SK-N-SH (cell line): ENCODE data around the gene BMP8A.

Experiments used
- EP300 ChIP-seq, 2 experiments: IDR thresholded peaks; 2 replicates each; pipeline versions ENCODE4 v1.4.0 to v1.6.1; 2012; ENCODE audit warnings: borderline replicate concordance in 1 of 2, low read depth in 1 of 2, low read length in 1 of 2
- GATA2 ChIP-seq: sonication (generic); formaldehyde crosslinking; IDR thresholded peaks from 2 replicates; pipeline ENCODE4 v1.5.0; 2020; ENCODE audit warnings: mild to moderate bottlenecking, missing genetic modification reagents
- RFX5 ChIP-seq: IDR thresholded peaks from 2 replicates; pipeline ENCODE4 v1.6.1; 2012; ENCODE audit warnings: mild to moderate bottlenecking, improper control_type of control experiment, low read length

GRCh38 chr1:39462074-39462473 is 29.4 kb upstream of the BMP8A start:
- TF ChIP-seq EP300 (IDR thresholded peaks at IDR 0.05; ENCODE audit: borderline replicate concordance in 1 of 2, low read depth in 1 of 2, low read length in 1 of 2) (no peak), GATA2 (no peak), RFX5 (no peak)
